Endothelial cell of umbilical vein (primary cell): ENCODE data around the gene FMN2. TPM values are rescaled to one million over a fixed set of nuclear protein-coding genes. Genes with fewer than 3 reads are reported as not detected.

ENCODE experiments used
- BruUV-seq: library from RNA; stranded (reverse); fragments of 400-500 nt; replicated peaks from 2 replicates; lab custom pipeline; 2021; lab: Mats Ljungman, UMichigan
- CTCF ChIA-PET: fragments of 300-600, 350-600 bp; sonication (Branson Sonifier 250); formaldehyde crosslinking; loops from one replicate; lab custom pipeline; 2021; ENCODE audit warnings: antibody characterized with exemption, inconsistent platforms; lab: Charles Lee
- POLR2A ChIA-PET: fragments of 300-600, 350-600 bp; sonication (Branson Sonifier 250); formaldehyde crosslinking; loops from one replicate; lab custom pipeline; 2021; ENCODE audit warnings: antibody characterized with exemption, inconsistent platforms; lab: Charles Lee
- DNase-seq: peaks from one replicate; pipeline ENCODE4 v3.0.0-alpha.2; 2011; ENCODE audit warnings: low read depth, low spot score
- FAIRE-seq: peaks from 2 replicates; lab custom pipeline; 2011; peaks lifted over from hg19 to GRCh38; lab: Jason Lieb, UNC
- H2AFZ ChIP-seq: 2 replicates; pipeline ENCODE4 v1.6.0; 2012; ENCODE audit warnings: low read depth, low read length, control low read depth, inconsistent platforms
- H3K27ac ChIP-seq: 2 replicates; pipeline ENCODE4 v1.5.1; 2011; ENCODE audit warnings: low read depth, mild to moderate bottlenecking, control low read depth, low read length, moderate library complexity; ENCODE audit not compliant: insufficient read depth
- H3K27me3 ChIP-seq, 2 experiments: 2 replicates each; pipeline versions ENCODE4 v1.6.0 to v1.6.1; 2011; ENCODE audit warnings: low read length in 2 of 2, mixed read lengths in 1 of 2; ENCODE audit not compliant: control insufficient read depth in 2 of 2, insufficient read depth in 2 of 2
- H3K36me3 ChIP-seq, 2 experiments: 2 replicates in 1 of 2; 3 replicates in 1 of 2; pipeline ENCODE4 v1.5.1; 2011; ENCODE audit warnings: low read length in 2 of 2, mild to moderate bottlenecking in 1 of 2, moderate library complexity in 1 of 2; ENCODE audit not compliant: control insufficient read depth in 2 of 2, insufficient read depth in 2 of 2; ENCODE audit errors: extremely low read depth in 1 of 2
- H3K4me1 ChIP-seq: 3 replicates; pipeline ENCODE4 v1.5.1; 2011; ENCODE audit warnings: mild to moderate bottlenecking, low read length; ENCODE audit not compliant: control insufficient read depth, insufficient read depth; ENCODE audit errors: extremely low read depth
- H3K4me2 ChIP-seq: 2 replicates; pipeline ENCODE4 v1.6.1; 2011; ENCODE audit warnings: low read length, control low read depth, mixed read lengths; ENCODE audit not compliant: insufficient read depth
- H3K4me3 ChIP-seq, 3 experiments: fragments of 200-600 bp in 1 of 3; sonication (generic), shearing (Covaris generic) in 1 of 3; replicated peaks in 1 of 3; 2 replicates each; pipeline ENCODE4 v1.5.1; 2011 to 2016; ENCODE audit warnings: control low read depth in 3 of 3, low read length in 3 of 3, mild to moderate bottlenecking in 2 of 3, inconsistent platforms in 1 of 3, low read depth in 1 of 3, moderate library complexity in 1 of 3; ENCODE audit not compliant: insufficient read depth in 1 of 3
- H3K79me2 ChIP-seq: 2 replicates; pipeline ENCODE4 v1.6.0; 2012; ENCODE audit warnings: low read length, inconsistent platforms; ENCODE audit not compliant: control insufficient read depth, insufficient read depth
- H3K9ac ChIP-seq: replicated peaks from 2 replicates; pipeline ENCODE3; 2011; ENCODE audit warnings: low read length, control low read depth; ENCODE audit not compliant: insufficient read depth; ENCODE audit errors: extremely low read depth
- H3K9me1 ChIP-seq: replicated peaks from 3 replicates; pipeline ENCODE4 v1.6.0; 2011; ENCODE audit warnings: mild to moderate bottlenecking, low read length; ENCODE audit not compliant: control insufficient read depth, insufficient read depth; ENCODE audit errors: extremely low read depth
- H3K9me3 ChIP-seq: replicated peaks from 2 replicates; pipeline ENCODE4 v1.5.1; 2012; ENCODE audit warnings: low read length, inconsistent platforms; ENCODE audit not compliant: control insufficient read depth, insufficient read depth
- H4K20me1 ChIP-seq: replicated peaks from 2 replicates; pipeline ENCODE3; 2011; ENCODE audit warnings: mild to moderate bottlenecking, low read length; ENCODE audit not compliant: control insufficient read depth, insufficient read depth; ENCODE audit errors: extremely low read depth
- CTCF ChIP-seq, 2 donors: IDR thresholded peaks; 1 replicate in 1 of 2; 2 replicates in 1 of 2; pipeline ENCODE4 v1.5.1; 2011; ENCODE audit warnings: low read length in 2 of 2, mild to moderate bottlenecking in 2 of 2, moderate library complexity in 2 of 2, control low read depth in 1 of 2, inconsistent platforms in 1 of 2, low read depth in 1 of 2; ENCODE audit not compliant: insufficient read depth in 1 of 2; ENCODE audit errors: extremely low read depth in 1 of 2
- EZH2 ChIP-seq: IDR thresholded peaks from 2 replicates; pipeline ENCODE4 v1.6.1; 2012; ENCODE audit warnings: borderline replicate concordance, low read depth, mild to moderate bottlenecking, moderate library complexity, low read length, inconsistent platforms; ENCODE audit not compliant: severe bottlenecking
- FOS ChIP-seq: IDR thresholded peaks from 2 replicates; pipeline ENCODE4 v1.6.1; 2011; ENCODE audit warnings: mild to moderate bottlenecking, low read length, moderate library complexity, borderline replicate concordance; ENCODE audit not compliant: insufficient read depth
- GATA2 ChIP-seq: IDR thresholded peaks from 2 replicates; pipeline ENCODE4 v1.7.0; 2011; ENCODE audit warnings: low read depth, mild to moderate bottlenecking, moderate library complexity, mixed read lengths, low read length; ENCODE audit not compliant: insufficient read length, insufficient read depth
- JUN ChIP-seq: IDR thresholded peaks from 2 replicates; pipeline ENCODE4 v1.6.1; 2011; ENCODE audit warnings: borderline replicate concordance, low read depth; ENCODE audit not compliant: insufficient read length, insufficient read depth
- MAX ChIP-seq: IDR thresholded peaks from 2 replicates; pipeline ENCODE4 v1.6.1; 2011; ENCODE audit not compliant: insufficient read depth, insufficient read length
- MYC ChIP-seq: IDR thresholded peaks from one replicate; pipeline ENCODE4 v1.6.1; 2011; ENCODE audit warnings: mild to moderate bottlenecking, low read depth, low read length
- POLR2A ChIP-seq: IDR thresholded peaks from 2 replicates; pipeline ENCODE4 v1.6.1; 2012; ENCODE audit warnings: low read depth, mild to moderate bottlenecking, control low read depth, low read length
- POLR2AphosphoS5 ChIP-seq: IDR thresholded peaks from 2 replicates; pipeline ENCODE4 v1.6.1; 2012; ENCODE audit warnings: low read depth, mild to moderate bottlenecking, control low read depth, low read length, moderate library complexity; ENCODE audit not compliant: insufficient read depth
- dilution Hi-C: fragments of 300-500 bp; cut with MboI; formaldehyde crosslinking; loops from one replicate; pipeline ENCODE4 v1.15.0; 2019; ENCODE audit warnings: low sequenced_read_pairs; ENCODE audit not compliant: extremely low pct_ligation_motif_present
- intact Hi-C: fragments of 100-400 bp; cut with micrococcal nuclease; formaldehyde crosslinking; loops from one replicate; pipeline ENCODE4 v1.10.0; 2022
- polyA plus RNA-seq, 4 experiments: library from polyadenylated mRNA; depleted of rRNA in 3 of 4; stranded (reverse) in 3 of 4; unstranded in 1 of 4; fragments of >200 nt; gene quantifications; 2 replicates each; pipeline versions ENCODE4 v1.2.1 to v1.2.3, GENCODE V29; 2011 to 2012; ENCODE audit warnings: missing spikeins in 1 of 4
- total RNA-seq: library from RNA; stranded (reverse); gene quantifications from 2 replicates; pipeline ENCODE4 v1.2.3, GENCODE V29; 2021

FMN2 gene
- total and polyA plus RNA-seq, 2 donors (not counting 3 experiments of a cell fraction or from before 2014, with no cell fraction given): not detected

- no peaks in the 10 kb centered on the region for H3K27me3 ChIP-seq
- H2AFZ ChIP-seq: no peak overlapping the region
- POLR2A ChIA-PET: no interaction called here
- H3K4me1 ChIP-seq: no peaks in the 10 kb centered on the region
- FAIRE-seq (no peak), DNase-seq (no peak)
- H3K79me2 ChIP-seq: no peaks in the 10 kb centered on the region
- BruUV-seq: no TSS peak
- no peak overlapping the region for H3K9ac ChIP-seq
- H3K27ac ChIP-seq: no peak overlapping the region
- intact Hi-C loops (no loop called here), dilution Hi-C loops (no loop called here)
- H3K4me2 ChIP-seq: no peak overlapping the region
- H3K9me1 ChIP-seq: no peaks in the 10 kb centered on the region
- CTCF ChIA-PET: no interaction called here
- no peaks in the 10 kb centered on the region for H3K36me3 ChIP-seq
- H3K9me3 ChIP-seq: peaks cover 2% of the 10 kb centered on the region
- H3K4me3 ChIP-seq: no peak overlapping the region
- H4K20me1 ChIP-seq: no peaks in the 10 kb centered on the region
- TF ChIP-seq CTCF (IDR thresholded peaks at IDR 0.05; ENCODE audit: extremely low read depth in 1 of 2, insufficient read depth in 1 of 2, low read depth in 1 of 2, low read length in 2 of 2) (no peak), EZH2 (no peak), GATA2 (no peak), JUN (no peak), POLR2A (no peak), MAX (no peak), MYC (no peak), FOS (no peak), POLR2AphosphoS5 (no peak)
Observed at GRCh38 chr1:240435996-240436566, 344.4 kb downstream of the FMN2 start.
